WERI-Rb-1 (cell line): ENCODE data around the gene DCAF15.

Experiments used
- DNase-seq: peaks from one replicate; pipeline ENCODE4 v3.0.0-alpha.2; 2020
- H3K27ac ChIP-seq: fragments of 250-450 bp; sonication (Bioruptor Pico); 2 replicates; pipeline ENCODE4 v1.5.1; 2020; ENCODE audit warnings: mild to moderate bottlenecking, moderate library complexity
- H3K27me3 ChIP-seq: fragments of 250-450 bp; sonication (Bioruptor Pico); 2 replicates; pipeline ENCODE4 v1.5.1; 2021; ENCODE audit warnings: mild to moderate bottlenecking, low read depth, moderate library complexity; ENCODE audit not compliant: insufficient read depth, severe bottlenecking
- H3K36me3 ChIP-seq: fragments of 250-450 bp; sonication (Bioruptor Pico); 2 replicates; pipeline ENCODE4 v1.5.1; 2020; ENCODE audit warnings: mild to moderate bottlenecking, moderate library complexity
- H3K4me3 ChIP-seq: 2 replicates; pipeline ENCODE4 v1.5.1; 2011; ENCODE audit warnings: low read depth, mild to moderate bottlenecking, control low read depth, low read length
- H3K9me3 ChIP-seq: fragments of 250-450 bp; sonication (Bioruptor Pico); 2 replicates; pipeline ENCODE4 v1.5.1; 2021; ENCODE audit warnings: mild to moderate bottlenecking, moderate library complexity; ENCODE audit not compliant: severe bottlenecking
- CTCF ChIP-seq: IDR thresholded peaks from 2 replicates; pipeline ENCODE4 v1.5.1; 2011; ENCODE audit warnings: low read depth, mild to moderate bottlenecking, control low read depth, inconsistent platforms, low read length

Gene DCAF15

DNA sequence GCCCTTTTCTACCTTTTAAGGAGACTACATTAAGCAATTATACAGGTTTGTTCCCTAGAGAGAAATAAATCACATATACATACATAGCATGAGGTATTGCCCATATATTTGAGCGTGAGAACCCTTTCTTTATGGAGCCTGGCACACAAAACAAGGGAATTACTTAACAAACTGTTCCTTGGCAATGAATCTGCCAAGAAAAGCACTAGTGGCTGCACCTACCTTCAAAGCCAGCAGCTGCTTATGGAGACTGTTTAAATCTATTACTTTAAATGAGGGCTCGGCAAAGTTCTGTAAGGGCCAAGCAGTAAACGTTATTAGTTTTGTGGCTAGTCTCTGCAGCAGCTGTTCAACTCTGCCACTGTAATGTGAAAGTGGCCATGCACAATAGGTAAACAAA, 46.8 kb downstream of the DCAF15 start:
- DNase-seq, result no peak
- Histone ChIP-seq H3K27ac (no peak overlapping the region), H3K27me3 (no peaks in the 10 kb centered on the region), H3K36me3 (peaks cover 33% of the 10 kb centered on the region; the same call in 1 of the 2 replicates), H3K9me3 (peaks cover 16% of the 10 kb centered on the region), H3K4me3 (no peak overlapping the region)
- TF ChIP-seq CTCF, result no peak

DNA sequence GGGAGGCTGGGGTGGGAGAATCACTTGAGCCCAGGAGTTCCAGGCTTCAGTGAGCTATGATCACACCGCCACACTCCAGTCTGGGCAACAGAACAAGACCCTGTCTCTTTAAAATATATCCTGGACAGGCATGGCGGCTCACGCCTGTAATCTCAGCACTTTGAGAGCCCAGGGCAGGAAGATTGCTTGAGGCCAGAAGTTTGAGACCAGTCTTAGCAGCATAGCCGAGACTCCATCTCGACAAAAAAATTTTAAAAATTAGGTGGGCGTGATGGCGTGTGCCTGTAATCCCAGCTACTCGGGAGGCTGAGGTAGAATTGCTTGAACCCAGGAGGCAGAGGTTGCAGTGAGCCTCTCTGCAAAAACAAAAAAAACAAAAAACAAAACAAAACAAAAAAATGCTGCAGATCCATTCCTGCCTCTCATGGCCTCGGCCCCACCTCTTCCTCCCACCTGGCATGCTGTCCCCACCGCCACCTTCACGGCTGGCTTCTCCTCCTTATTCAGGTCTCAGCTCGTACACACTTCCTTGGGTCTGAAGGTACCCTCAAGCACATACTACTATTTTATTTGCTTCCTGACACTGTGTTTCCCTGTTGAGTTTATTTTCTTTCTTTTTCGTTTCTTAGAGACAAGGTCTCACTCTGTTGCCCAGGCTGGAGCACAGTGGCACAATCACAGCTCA, 48.5 kb downstream of the DCAF15 start:
- Histone ChIP-seq H3K27me3 (no peaks in the 10 kb centered on the region), H3K27ac (no peak overlapping the region), H3K4me3 (no peak overlapping the region), H3K36me3 (peaks cover 38% of the 10 kb centered on the region), H3K9me3 (peaks cover 16% of the 10 kb centered on the region)
- no peak for DNase-seq
- no peak for TF ChIP-seq CTCF

GRCh38 chr19:14002571-14003250, 50.4 kb downstream of the DCAF15 start:
- H3K4me3 ChIP-seq, result no peak overlapping the region
- peaks cover 31% of the 10 kb centered on the region for H3K36me3 ChIP-seq
- no peak overlapping the region for H3K27ac ChIP-seq
- H3K9me3 ChIP-seq, result peaks cover 16% of the 10 kb centered on the region
- TF ChIP-seq CTCF, result no peak
- H3K27me3 ChIP-seq, result no peaks in the 10 kb centered on the region
- no peak for DNase-seq

DNA sequence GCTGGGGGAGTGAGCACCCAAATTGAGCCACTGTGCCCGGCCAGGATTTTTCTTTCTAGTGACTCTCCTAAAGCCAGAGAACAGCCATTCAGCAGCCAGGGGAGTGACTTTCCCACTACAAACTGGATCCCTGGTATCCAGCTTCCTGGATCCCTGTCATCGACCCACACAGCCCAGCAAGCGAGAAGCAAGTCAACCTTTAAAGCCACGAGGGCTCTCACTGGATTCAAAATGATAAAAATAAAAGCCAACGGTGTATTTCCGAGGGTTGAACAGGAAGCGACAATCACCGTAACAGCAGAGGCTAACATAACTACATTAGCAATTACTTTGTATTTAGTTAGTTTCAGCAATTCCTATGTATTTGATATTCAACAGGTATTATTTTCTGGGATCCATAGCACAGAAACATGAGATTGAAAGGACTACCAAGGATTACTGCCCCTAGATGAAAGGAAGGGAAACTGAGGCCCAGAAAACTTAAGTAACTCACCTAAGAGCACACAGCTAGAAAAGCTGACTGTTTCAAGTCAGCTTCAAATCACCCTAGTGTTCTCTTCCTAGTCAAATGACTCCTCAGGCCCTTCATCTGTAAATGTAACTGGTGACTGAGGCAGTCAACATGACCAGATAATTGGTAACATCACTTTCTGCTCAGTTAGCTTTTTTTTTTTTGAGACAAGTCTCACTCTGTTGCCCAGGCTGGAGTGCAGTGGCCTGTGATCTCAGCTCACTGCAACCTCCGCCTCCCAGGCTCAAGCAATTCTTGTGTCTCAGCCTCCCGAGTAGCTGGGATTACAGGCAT, 51.1 kb downstream of the DCAF15 start:
- no peaks in the 10 kb centered on the region for H3K27me3 ChIP-seq
- no peak overlapping the region for H3K4me3 ChIP-seq
- no peak for TF ChIP-seq CTCF
- peaks cover 27% of the 10 kb centered on the region for H3K36me3 ChIP-seq
- peaks cover 13% of the 10 kb centered on the region for H3K9me3 ChIP-seq
- no peak overlapping the region for H3K27ac ChIP-seq
- DNase-seq, result no peak

- DNase-seq, result no peak
- Histone ChIP-seq H3K27me3 (no peaks in the 10 kb centered on the region), H3K27ac (0 out of 2 replicates have a peak overlapping the region, but pooled peaks have one; percentile 32), H3K4me3 (no peak overlapping the region), H3K36me3 (peaks cover 14% of the 10 kb centered on the region), H3K9me3 (peaks cover 1% of the 10 kb centered on the region)
- TF ChIP-seq CTCF, result no peak
Observed at GRCh38 chr19:14004619-14005348, 52.5 kb downstream of the DCAF15 start.
